ENCODE measurements around the gene DUSP12. TPM values are rescaled to one million over a fixed set of nuclear protein-coding genes. Genes with fewer than 3 reads are reported as not detected.

DUSP12 gene
- total and polyA plus RNA-seq, 8 donors = 13.6 to 53.0 (median 41.7) TPM

GRCh38 chr1:161728376-161729226, 21.0 kb upstream of the DUSP12 start:
- ATAC-seq = no peak
- H3K27ac ChIP-seq = no peak overlapping the region
- no peak for TF ChIP-seq CTCF (IDR thresholded peaks at IDR 0.05)
- no peaks in the 10 kb centered on the region for H3K9me3 ChIP-seq
- H3K36me3 ChIP-seq = no peaks in the 10 kb centered on the region
- H3K27me3 ChIP-seq = peaks cover 3 to 65% of the 10 kb centered on the region in 2 donors
- H3K4me3 ChIP-seq = no peak overlapping the region
- no peak for DNase-seq
- H3K4me1 ChIP-seq = peaks cover 0 to 26% of the 10 kb centered on the region in 2 donors
- intact Hi-C loops (cut with DNase I) = no loop called here

- DNase-seq = no peak
- Histone ChIP-seq H3K9me3 (no peaks in the 10 kb centered on the region), H3K27me3 (peaks cover 0 to 50% of the 10 kb centered on the region in 2 donors), H3K4me1 (peaks cover 0 to 26% of the 10 kb centered on the region in 2 donors), H3K4me3 (no peak overlapping the region), H3K36me3 (no peaks in the 10 kb centered on the region), H3K27ac (no peak overlapping the region)
- TF ChIP-seq CTCF (IDR thresholded peaks at IDR 0.05) = no peak
- intact Hi-C loops (cut with DNase I) = no loop called here
- ATAC-seq = no peak
Observed at GRCh38 chr1:161730050-161730564, 19.5 kb upstream of the DUSP12 start.

GRCh38 chr1:161731241-161731640, 18.3 kb upstream of the DUSP12 start:
- Histone ChIP-seq H3K27ac (no peak overlapping the region), H3K27me3 (peaks cover 0 to 39% of the 10 kb centered on the region in 2 donors), H3K36me3 (no peaks in the 10 kb centered on the region), H3K4me3 (no peak overlapping the region), H3K4me1 (peaks cover 0 to 15% of the 10 kb centered on the region in 2 donors), H3K9me3 (no peaks in the 10 kb centered on the region)
- TF ChIP-seq CTCF (IDR thresholded peaks at IDR 0.05) = no peak
- intact Hi-C loops (cut with DNase I) = no loop called here
- ATAC-seq (no peak), DNase-seq (no peak)

- TF ChIP-seq CTCF (IDR thresholded peaks at IDR 0.05) = no peak
- ATAC-seq (no peak), DNase-seq (no peak)
- intact Hi-C loops (cut with DNase I) = no loop called here
- Histone ChIP-seq H3K9me3 (no peaks in the 10 kb centered on the region), H3K4me3 (no peak overlapping the region), H3K36me3 (no peaks in the 10 kb centered on the region), H3K27me3 (peaks cover 0 to 31% of the 10 kb centered on the region in 2 donors), H3K27ac (no peak overlapping the region), H3K4me1 (peaks cover 0 to 8% of the 10 kb centered on the region in 2 donors)
Observed at GRCh38 chr1:161731981-161732718, 17.4 kb upstream of the DUSP12 start.

- Histone ChIP-seq H3K27ac (no peak overlapping the region), H3K4me1 (peaks cover 0 to 6% of the 10 kb centered on the region in 2 donors), H3K27me3 (peaks cover 0 to 22% of the 10 kb centered on the region in 2 donors), H3K4me3 (no peak overlapping the region), H3K9me3 (no peaks in the 10 kb centered on the region), H3K36me3 (no peaks in the 10 kb centered on the region)
- DNase-seq = no peak
- TF ChIP-seq CTCF (IDR thresholded peaks at IDR 0.05) = no peak
- ATAC-seq = peak; percentile 61
- intact Hi-C loops (cut with DNase I) = no loop called here
Observed at GRCh38 chr1:161733526-161733925, 16.1 kb upstream of the DUSP12 start.

Data from left lung (tissue), 10 donors.